A549 treated with DMSO at 1 μM for 4 hours (cell line): Measurements from ENCODE around the gene ESRRA. TPM values are rescaled to one million over a fixed set of nuclear protein-coding genes. Genes with fewer than 3 reads are reported as not detected.

Experiments used
- total RNA-seq: library from RNA; stranded (reverse); fragments of 200-300 nt; extraction: Qiagen RNA extraction; gene quantifications from 5 replicates; pipeline ENCODE4 v1.2.3, GENCODE V29; 2022; ENCODE audit warnings: low read depth

ESRRA gene
- total RNA-seq, result 45.4 to 70.2 TPM (median 61.2 TPM) in 5 replicates

GRCh38 chr11:64305075-64305690 is at the start of gene ESRRA:
ESRRA (plus strand) TSS chr11:64305524; CDS start chr11:64307180, 1,656 bp downstream.

GRCh38 chr11:64284048-64284961 is 21.0 kb upstream of the ESRRA start, which contains the start of gene BAD:
BAD (minus strand) TSS chr11:64284665; CDS start chr11:64284368, 297 bp downstream.

GRCh38 chr11:64284962-64285884 is 20.1 kb upstream of the ESRRA start, which contains the start of gene GPR137:
GPR137 (plus strand) TSS chr11:64285848; CDS start chr11:64286525, 677 bp downstream.

GRCh38 chr11:64291262-64291751 is 14.0 kb upstream of the ESRRA start, which contains the start of gene KCNK4:
KCNK4 (plus strand) TSS chr11:64291302; CDS start chr11:64293019, 1,717 bp downstream.

GRCh38 chr11:64299847-64300648 is 5.3 kb upstream of the ESRRA start, which contains the start of gene CATSPERZ:
CATSPERZ (plus strand) TSS chr11:64300358; CDS start chr11:64300411, 53 bp downstream.

GRCh38 chr11:64317325-64317960 is 12.1 kb downstream of the ESRRA start, which contains the start of gene TRMT112:
TRMT112 (minus strand) TSS chr11:64317559; CDS start chr11:64317526, 33 bp downstream.

GRCh38 chr11:64317961-64318765 is 12.8 kb downstream of the ESRRA start, which contains the start of gene PRDX5:
PRDX5 (plus strand) TSS chr11:64318121; CDS start chr11:64318216, 95 bp downstream.

GRCh38 chr11:64339754-64340408 is 34.6 kb downstream of the ESRRA start, which contains the start of gene CCDC88B:
CCDC88B (plus strand) TSS chr11:64340204; CDS start chr11:64340267, 63 bp downstream.

GRCh38 chr11:64358907-64359711 is 53.8 kb downstream of the ESRRA start, which contains the start of gene RPS6KA4:
RPS6KA4 (plus strand) TSS chr11:64359162; CDS start chr11:64359236, 74 bp downstream.

Other genes with a start within 250 kb of the ESRRA start
- 9.1 to 15.9 TPM (median 14.1 TPM) in 5 replicates for gene MACROD1, start 139.4 kb upstream of the ESRRA start, total RNA-seq
- gene STIP1, start 119.4 kb upstream of the ESRRA start, total RNA-seq, result 253 to 292 TPM (median 270 TPM) in 5 replicates
- 0.69 to 3.9 TPM (median 2.0 TPM) in 5 replicates for gene FERMT3, start 98.8 kb upstream of the ESRRA start, total RNA-seq
- 18.4 to 24.1 TPM (median 22.8 TPM) in 5 replicates for gene TRPT1, start 79.3 kb upstream of the ESRRA start, total RNA-seq
- gene NUDT22, start 79.2 kb upstream of the ESRRA start, total RNA-seq, result 32.6 to 40.0 TPM (median 36.4 TPM) in 5 replicates
- gene DNAJC4, start 75.0 kb upstream of the ESRRA start, total RNA-seq, result 19.9 to 23.1 TPM (median 20.7 TPM) in 5 replicates
- 37.6 to 52.0 TPM (median 50.4 TPM) in 5 replicates for gene VEGFB, start 70.9 kb upstream of the ESRRA start, total RNA-seq
- gene FKBP2, start 64.4 kb upstream of the ESRRA start, total RNA-seq, result 113 to 138 TPM (median 124 TPM) in 5 replicates
- 234 to 382 TPM (median 354 TPM) in 5 replicates for gene PPP1R14B, start 58.6 kb upstream of the ESRRA start, total RNA-seq
- gene PLCB3, start 54.0 kb upstream of the ESRRA start, total RNA-seq, result 13.3 to 24.6 TPM (median 20.3 TPM) in 5 replicates
- gene BAD, start 20.9 kb upstream of the ESRRA start, total RNA-seq, result 86.0 to 99.6 TPM (median 94.5 TPM) in 5 replicates
- gene GPR137, start 19.7 kb upstream of the ESRRA start, total RNA-seq, result 31.7 to 57.9 TPM (median 45.8 TPM) in 5 replicates
- 0.06 to 0.07 TPM in 2 of 5 replicates, not detected in the others for gene KCNK4, start 14.2 kb upstream of the ESRRA start, total RNA-seq
- gene CATSPERZ, start 5.2 kb upstream of the ESRRA start, total RNA-seq, result 2.2 to 3.1 TPM (median 2.7 TPM) in 5 replicates
- gene TRMT112, start 12.0 kb downstream of the ESRRA start, total RNA-seq, result 401 to 459 TPM (median 416 TPM) in 5 replicates
- gene PRDX5, start 12.6 kb downstream of the ESRRA start, total RNA-seq, result 411 to 478 TPM (median 438 TPM) in 5 replicates
- gene CCDC88B, start 34.7 kb downstream of the ESRRA start, total RNA-seq, result 9.9 to 13.7 TPM (median 12.8 TPM) in 5 replicates
- gene RPS6KA4, start 53.6 kb downstream of the ESRRA start, total RNA-seq, result 51.6 to 71.2 TPM (median 63.1 TPM) in 5 replicates